B cell (primary cell): ENCODE data around the gene MSH3. TPM values are rescaled to one million over a fixed set of nuclear protein-coding genes. Genes with fewer than 3 reads are reported as not detected.

Source experiments
- ATAC-seq: fragments of 200-7000 bp; cut with Tn5 transposase; one replicate; pipeline ENCODE4 v1.10.0; 2021; ENCODE audit warnings: low read depth, mild to moderate bottlenecking, moderate number of reproducible peaks, moderate library complexity
- CTCF ChIA-PET: fragments of 350-600 bp; sonication (Branson Sonifier 250); formaldehyde crosslinking; loops from one replicate; lab custom pipeline; 2021; ENCODE audit warnings: antibody characterized with exemption, inconsistent platforms; lab: Charles Lee
- POLR2A ChIA-PET: fragments of 350-600 bp; sonication (Branson Sonifier 250); formaldehyde crosslinking; loops from one replicate; lab custom pipeline; 2021; ENCODE audit warnings: antibody characterized with exemption; lab: Charles Lee
- DNase-seq: peaks from one replicate; pipeline ENCODE4 v3.0.0; 2013
- H2AFZ ChIP-seq: 2 replicates; pipeline ENCODE4 v1.6.1; 2012; ENCODE audit warnings: mild to moderate bottlenecking, low read depth, low read length; ENCODE audit not compliant: insufficient read depth, poor library complexity, severe bottlenecking
- H3K27ac ChIP-seq, 2 donors: 1 replicate in 1 of 2; 2 replicates in 1 of 2; pipeline ENCODE4 v1.5.1; 2012 to 2013; ENCODE audit warnings: low read length in 2 of 2, mild to moderate bottlenecking in 2 of 2, moderate library complexity in 1 of 2
- H3K27me3 ChIP-seq, 4 experiments: fragments of 200-600 bp in 1 of 4; sonication (generic) in 1 of 4; replicated peaks in 1 of 4; 1 replicate in 2 of 4; 2 replicates in 2 of 4; pipeline versions ENCODE4 v1.6.1 to v1.7.0; 2013 to 2016; ENCODE audit warnings: low read length in 3 of 4, mild to moderate bottlenecking in 2 of 4, mixed read lengths in 1 of 4, moderate library complexity in 1 of 4; ENCODE audit not compliant: insufficient read depth in 4 of 4, control insufficient read depth in 3 of 4; ENCODE audit errors: control extremely low read depth in 1 of 4
- H3K36me3 ChIP-seq, 2 experiments: replicated peaks in 1 of 2; 1 replicate in 1 of 2; 2 replicates in 1 of 2; pipeline versions ENCODE4 v1.6.1 to v1.7.1; 2013; ENCODE audit warnings: low read length in 1 of 2; ENCODE audit not compliant: insufficient read depth in 2 of 2, control insufficient read depth in 1 of 2; ENCODE audit errors: control extremely low read depth in 1 of 2, extremely low read depth in 1 of 2
- H3K4me1 ChIP-seq, 2 donors: fragments of 200-600 bp in 1 of 2; sonication (generic) in 1 of 2; 1 replicate in 1 of 2; 2 replicates in 1 of 2; pipeline versions ENCODE4 v1.5.1 to v1.6.1; 2013 to 2017; ENCODE audit warnings: low read length in 2 of 2; ENCODE audit not compliant: control insufficient read depth in 2 of 2, insufficient read depth in 2 of 2
- H3K4me2 ChIP-seq: replicated peaks from 2 replicates; pipeline ENCODE3; 2012; ENCODE audit warnings: mild to moderate bottlenecking, low read depth, low read length; ENCODE audit not compliant: poor library complexity, severe bottlenecking
- H3K4me3 ChIP-seq, 5 experiments: fragments of 200-600 bp in 1 of 5; sonication (generic) in 1 of 5; 1 replicate in 3 of 5; 2 replicates in 2 of 5; pipeline versions ENCODE4 v1.5.1 to v1.7.0; 2011 to 2016; ENCODE audit warnings: low read length in 4 of 5, mild to moderate bottlenecking in 4 of 5, low read depth in 2 of 5, control low read depth in 1 of 5, moderate library complexity in 1 of 5; ENCODE audit not compliant: insufficient read depth in 1 of 5; ENCODE audit errors: control extremely low read depth in 1 of 5, extremely low read depth in 1 of 5
- H3K79me2 ChIP-seq: fragments of 200-600 bp; sonication (generic); one replicate; pipeline ENCODE4 v1.6.0; 2016; ENCODE audit warnings: low read length; ENCODE audit not compliant: control insufficient read depth, insufficient read depth
- H3K9ac ChIP-seq: fragments of 200-600 bp; sonication (generic); 2 replicates; pipeline ENCODE4 v1.6.1; 2017; ENCODE audit warnings: mild to moderate bottlenecking, low read length, moderate library complexity
- H3K9me3 ChIP-seq, 3 donors: one replicate each; pipeline versions ENCODE4 v1.6.1 to v1.7.1; 2013; ENCODE audit warnings: low read length in 2 of 3; ENCODE audit not compliant: control insufficient read depth in 2 of 3, insufficient read depth in 1 of 3; ENCODE audit errors: control extremely low read depth in 1 of 3
- H4K20me1 ChIP-seq: 2 replicates; pipeline ENCODE4 v1.6.0; 2012; ENCODE audit warnings: mild to moderate bottlenecking, low read length; ENCODE audit not compliant: insufficient read depth, control insufficient read depth, poor library complexity, severe bottlenecking
- H3K27ac Mint-ChIP-seq: one replicate; pipeline ENCODE4 v1.8.0; 2021; ENCODE audit warnings: mixed read lengths
- H3K27me3 Mint-ChIP-seq: one replicate; pipeline ENCODE4 v1.8.0; 2021; ENCODE audit warnings: mixed read lengths
- H3K4me1 Mint-ChIP-seq: one replicate; pipeline ENCODE4 v1.8.0; 2021; ENCODE audit warnings: mixed read lengths
- H3K4me3 Mint-ChIP-seq: one replicate; pipeline ENCODE4 v1.8.0; 2021; ENCODE audit warnings: mixed read lengths
- H3K9me3 Mint-ChIP-seq: one replicate; pipeline ENCODE4 v1.8.0; 2022; ENCODE audit warnings: mixed read lengths; ENCODE audit not compliant: insufficient read depth
- EZH2 ChIP-seq: IDR thresholded peaks from 2 replicates; pipeline ENCODE4 v1.6.1; 2012; ENCODE audit warnings: borderline replicate concordance, low read depth, mild to moderate bottlenecking, moderate library complexity, low read length; ENCODE audit not compliant: insufficient read depth, poor library complexity, severe bottlenecking
- WGBS: methylation state at CpG from one replicate; pipeline ENCODE4 v1.1.5; 2013; ENCODE audit warnings: missing lambda C conversion rate; ENCODE audit not compliant: insufficient coverage; 5-methylcytosine and 5-hydroxymethylcytosine counted together
- intact Hi-C: fragments of 100-400 bp; cut with micrococcal nuclease; formaldehyde crosslinking; loops from one replicate; pipeline ENCODE4 v1.10.0; 2022
- polyA plus RNA-seq: library from polyadenylated mRNA; depleted of rRNA; stranded (reverse); fragments of >200 nt; gene quantifications from 2 replicates; pipeline ENCODE4 v1.2.3, GENCODE V29; 2012
- total RNA-seq, 2 donors: library from RNA; stranded (reverse); fragments of 120-200 nt in 1 of 2; gene quantifications; 1 replicate in 1 of 2; 2 replicates in 1 of 2; pipeline versions ENCODE4 v1.2.3 to v1.2.4, GENCODE V29; 2013 to 2022
- TF ChIP-seq, protein P1 (sequence below): fragments of 200-600 bp; IDR thresholded peaks from one replicate; pipeline ENCODE4 v1.8.0; 2022; ENCODE audit warnings: antibody characterized with exemption, mild to moderate bottlenecking

Gene MSH3
- total and polyA plus RNA-seq, 2 donors (not counting 1 experiment from before 2014, with no cell fraction given) = 3.5 to 26.3 TPM

DNA sequence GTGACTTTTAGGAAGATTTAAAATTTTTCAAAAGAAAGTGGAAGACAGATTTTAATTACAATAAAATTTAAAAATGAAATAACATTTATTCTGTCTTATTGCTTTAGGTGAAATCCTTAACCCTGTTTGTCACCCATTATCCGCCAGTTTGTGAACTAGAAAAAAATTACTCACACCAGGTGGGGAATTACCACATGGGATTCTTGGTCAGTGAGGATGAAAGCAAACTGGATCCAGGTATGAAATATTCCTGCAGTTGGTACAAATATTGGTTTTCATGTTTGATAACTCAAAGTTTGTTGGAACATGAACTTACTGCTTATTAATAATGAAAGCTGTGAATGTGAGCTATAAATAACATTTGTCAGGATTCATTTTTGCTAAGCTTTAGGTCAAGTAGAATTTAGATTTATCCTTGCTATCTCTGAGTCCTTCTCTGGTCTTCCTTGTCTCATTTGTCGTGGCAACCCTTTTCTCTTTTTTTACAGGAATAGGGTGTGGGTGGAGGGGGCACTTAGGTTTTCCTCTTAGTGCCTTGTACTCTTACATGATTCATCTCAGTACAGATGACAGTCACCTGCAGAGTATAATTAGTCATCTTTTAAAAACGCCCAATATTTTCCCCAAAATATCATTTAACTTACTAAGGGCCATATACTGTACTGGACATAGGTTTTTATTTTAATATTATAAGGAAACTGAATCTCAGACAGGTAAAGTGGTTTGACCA, 210.4 kb downstream of the MSH3 start:
- intact Hi-C loops = no loop called here
- Histone ChIP-seq H3K27ac (no peak overlapping the region), H4K20me1 (no peaks in the 10 kb centered on the region), H3K79me2 (no peaks in the 10 kb centered on the region), H3K9me3 (no peaks in the 10 kb centered on the region), H3K4me3 (no peak overlapping the region), H3K27me3 (no peaks in the 10 kb centered on the region), H3K4me2 (no peak overlapping the region), H3K4me1 (no peaks in the 10 kb centered on the region), H3K9ac (no peak overlapping the region), H2AFZ (no peak overlapping the region), H3K36me3 (peaks cover 0 to 27% of the 10 kb centered on the region in 2 experiments)
- Mint-ChIP-seq H3K27ac (no peak overlapping the region), H3K27me3 (no peaks in the 10 kb centered on the region), H3K4me1 (no peaks in the 10 kb centered on the region), H3K4me3 (no peak overlapping the region), H3K9me3 (no peaks in the 10 kb centered on the region)
- ChIA-PET CTCF (no interaction called here), POLR2A (no interaction called here)
- DNase-seq (no peak), ATAC-seq (no peak)
- WGBS = no CpG with 5 or more reads among the region's 3 CpGs
- no peak for TF ChIP-seq EZH2
- TF ChIP-seq, protein P1, sequence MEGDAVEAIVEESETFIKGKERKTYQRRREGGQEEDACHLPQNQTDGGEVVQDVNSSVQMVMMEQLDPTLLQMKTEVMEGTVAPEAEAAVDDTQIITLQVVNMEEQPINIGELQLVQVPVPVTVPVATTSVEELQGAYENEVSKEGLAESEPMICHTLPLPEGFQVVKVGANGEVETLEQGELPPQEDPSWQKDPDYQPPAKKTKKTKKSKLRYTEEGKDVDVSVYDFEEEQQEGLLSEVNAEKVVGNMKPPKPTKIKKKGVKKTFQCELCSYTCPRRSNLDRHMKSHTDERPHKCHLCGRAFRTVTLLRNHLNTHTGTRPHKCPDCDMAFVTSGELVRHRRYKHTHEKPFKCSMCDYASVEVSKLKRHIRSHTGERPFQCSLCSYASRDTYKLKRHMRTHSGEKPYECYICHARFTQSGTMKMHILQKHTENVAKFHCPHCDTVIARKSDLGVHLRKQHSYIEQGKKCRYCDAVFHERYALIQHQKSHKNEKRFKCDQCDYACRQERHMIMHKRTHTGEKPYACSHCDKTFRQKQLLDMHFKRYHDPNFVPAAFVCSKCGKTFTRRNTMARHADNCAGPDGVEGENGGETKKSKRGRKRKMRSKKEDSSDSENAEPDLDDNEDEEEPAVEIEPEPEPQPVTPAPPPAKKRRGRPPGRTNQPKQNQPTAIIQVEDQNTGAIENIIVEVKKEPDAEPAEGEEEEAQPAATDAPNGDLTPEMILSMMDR = no peak

DNA sequence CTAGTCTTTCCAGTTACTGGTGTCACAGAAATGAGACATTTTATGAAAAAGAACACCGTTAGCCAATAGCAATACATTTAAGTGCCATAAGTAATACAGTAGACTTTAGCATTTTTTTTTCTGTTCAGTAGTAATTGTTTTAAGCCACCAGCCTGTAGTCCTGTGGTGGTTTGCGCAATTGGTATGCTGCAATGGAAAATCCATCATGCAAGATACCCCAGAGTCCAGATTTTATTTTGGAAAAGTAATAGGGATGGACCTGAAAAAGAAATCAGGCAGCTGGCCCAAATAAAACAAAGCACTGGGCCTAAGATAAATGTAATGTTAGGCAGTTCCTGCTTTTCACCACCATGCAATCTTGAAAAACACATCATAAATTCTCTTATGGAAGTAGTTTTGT, 211.1 kb downstream of the MSH3 start:
- Histone ChIP-seq H3K4me1 (no peaks in the 10 kb centered on the region), H3K79me2 (no peaks in the 10 kb centered on the region), H3K9me3 (no peaks in the 10 kb centered on the region), H3K9ac (no peak overlapping the region), H3K36me3 (peaks cover 0 to 27% of the 10 kb centered on the region in 2 experiments), H3K4me2 (no peak overlapping the region), H3K27me3 (no peaks in the 10 kb centered on the region), H3K27ac (no peak overlapping the region), H3K4me3 (no peak overlapping the region), H2AFZ (no peak overlapping the region), H4K20me1 (no peaks in the 10 kb centered on the region)
- H3K27ac Mint-ChIP-seq = no peak overlapping the region
- TF ChIP-seq, protein P1 = no peak
- no peak for TF ChIP-seq EZH2
- H3K4me3 Mint-ChIP-seq = no peak overlapping the region
- H3K4me1 Mint-ChIP-seq = no peaks in the 10 kb centered on the region
- no peaks in the 10 kb centered on the region for H3K27me3 Mint-ChIP-seq
- POLR2A ChIA-PET = no interaction called here
- no peak for ATAC-seq
- CTCF ChIA-PET = no interaction called here
- intact Hi-C loops = no loop called here
- WGBS = no CpG with 5 or more reads among the region's 2 CpGs
- no peaks in the 10 kb centered on the region for H3K9me3 Mint-ChIP-seq
- DNase-seq = no peak
